Mucosa of descending colon (tissue), 3 donors: Measurements from ENCODE around the gene ESYT2. TPM values are rescaled to one million over a fixed set of nuclear protein-coding genes. Genes with fewer than 3 reads are reported as not detected.

Experiments used
- ATAC-seq: fragments of 200-7000 bp; cut with Tn5 transposase; one replicate; pipeline ENCODE4 v1.9.1; 2020; ENCODE audit warnings: mild to moderate bottlenecking, moderate library complexity
- DNase-seq, 3 donors: peaks; one replicate each; pipeline ENCODE4 v3.0.0-alpha.2; 2020
- H3K36me3 ChIP-seq: fragments of 200-600 bp; one replicate; pipeline ENCODE4 v1.8.0; 2021; ENCODE audit warnings: low read depth, mild to moderate bottlenecking
- H3K4me1 ChIP-seq: fragments of 200-600 bp; one replicate; pipeline ENCODE4 v1.8.0; 2021; ENCODE audit warnings: low read depth, mild to moderate bottlenecking
- H3K4me3 ChIP-seq: fragments of 200-600 bp; one replicate; pipeline ENCODE4 v1.8.0; 2021; ENCODE audit warnings: mild to moderate bottlenecking
- H3K9me3 ChIP-seq: fragments of 200-600 bp; one replicate; pipeline ENCODE4 v1.8.0; 2021; ENCODE audit warnings: mild to moderate bottlenecking
- CTCF ChIP-seq: fragments of 200-600 bp; IDR thresholded peaks from one replicate; pipeline ENCODE4 v1.8.0; 2022; ENCODE audit warnings: antibody characterized with exemption, mild to moderate bottlenecking
- intact Hi-C, 2 donors: fragments of 100-400 bp; cut with DNase I in 1 of 2; cut with micrococcal nuclease in 1 of 2; formaldehyde crosslinking; loops; one replicate each; pipeline versions ENCODE4 v1.11.0 to v1.11.1; 2022; cut with DNase I, micrococcal nuclease
- total RNA-seq, 3 donors: library from RNA; stranded (reverse); fragmentation: NEBNext Ultra II Directional in 2 of 3; extraction: Animal tissue kit (Norgen Biotek cat#: 25700) in 2 of 3; gene quantifications; one replicate each; pipeline versions ENCODE4 v1.2.1 to v1.2.4, GENCODE V29; 2021 to 2023
- donor health status: DM: no; HTN: no; CAD: no; lungs with moderate emphysema.
- donor health status: DM: no; HTN: no; CAD: no.
- donor health status: DM: no; HTN: yes; CAD: no.

Gene ESYT2
- total RNA-seq, 3 donors from 2014 or later: 66.8 to 89.3 (median 69.0) TPM

GRCh38 chr7:158725506-158725800 lies 103.9 kb downstream of the ESYT2 start:
- DNase-seq (no peak), ATAC-seq (no peak)
- intact Hi-C loops: no loop called here

DNA sequence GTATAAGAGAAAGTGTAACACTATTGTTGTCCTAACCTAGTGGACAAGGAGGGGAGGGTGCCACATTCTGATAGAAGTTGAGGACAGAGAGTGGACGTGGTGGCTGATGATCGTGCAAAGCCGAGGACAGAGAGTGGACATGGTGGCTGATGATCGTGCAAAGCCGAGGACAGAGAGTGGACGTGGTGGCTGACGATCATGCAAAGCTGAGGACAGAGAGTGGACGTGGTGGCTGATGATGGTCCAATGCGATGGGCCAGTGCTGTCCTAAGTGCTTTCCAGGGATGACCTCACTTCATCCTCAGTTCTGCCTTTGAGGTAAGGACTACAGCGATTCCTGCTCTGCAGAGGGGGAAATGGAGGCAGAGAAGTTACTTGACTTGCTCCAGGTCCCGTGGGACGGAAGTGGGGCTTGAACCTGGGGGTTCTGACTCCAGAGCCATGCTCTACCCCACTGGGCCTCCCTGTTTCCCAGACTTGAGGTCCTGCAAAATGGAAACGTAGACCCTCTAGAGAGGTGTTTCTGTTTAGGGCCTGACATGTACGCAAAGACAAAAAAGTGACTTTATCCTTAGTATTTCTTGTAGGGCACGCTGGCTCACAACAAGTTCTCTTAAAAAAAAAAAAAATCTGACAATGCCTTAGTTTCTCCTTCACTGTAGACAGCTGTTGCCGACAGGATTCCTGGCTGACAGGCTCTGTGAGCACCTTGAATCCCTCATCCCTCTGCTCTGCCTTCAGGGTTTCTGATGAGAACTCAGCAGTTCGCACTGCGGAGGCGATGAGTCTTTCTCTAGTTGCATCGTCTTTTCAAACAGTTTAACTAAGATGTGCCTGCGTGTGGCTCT lies 104.4 kb downstream of the ESYT2 start:
- no peaks in the 10 kb centered on the region for H3K4me1 ChIP-seq
- intact Hi-C loops: no loop called here
- no peak for ATAC-seq
- H3K9me3 ChIP-seq: no peaks in the 10 kb centered on the region
- H3K4me3 ChIP-seq: no peak overlapping the region
- no peak for TF ChIP-seq CTCF
- no peaks in the 10 kb centered on the region for H3K36me3 ChIP-seq
- DNase-seq: no peak

More at GRCh38 chr7:158725506-158725800, 103.9 kb downstream of the ESYT2 start:
- H3K4me3 ChIP-seq: no peak overlapping the region
- no peaks in the 10 kb centered on the region for H3K4me1 ChIP-seq
- H3K9me3 ChIP-seq: no peaks in the 10 kb centered on the region
- TF ChIP-seq CTCF: no peak
- H3K36me3 ChIP-seq: no peaks in the 10 kb centered on the region

DNA sequence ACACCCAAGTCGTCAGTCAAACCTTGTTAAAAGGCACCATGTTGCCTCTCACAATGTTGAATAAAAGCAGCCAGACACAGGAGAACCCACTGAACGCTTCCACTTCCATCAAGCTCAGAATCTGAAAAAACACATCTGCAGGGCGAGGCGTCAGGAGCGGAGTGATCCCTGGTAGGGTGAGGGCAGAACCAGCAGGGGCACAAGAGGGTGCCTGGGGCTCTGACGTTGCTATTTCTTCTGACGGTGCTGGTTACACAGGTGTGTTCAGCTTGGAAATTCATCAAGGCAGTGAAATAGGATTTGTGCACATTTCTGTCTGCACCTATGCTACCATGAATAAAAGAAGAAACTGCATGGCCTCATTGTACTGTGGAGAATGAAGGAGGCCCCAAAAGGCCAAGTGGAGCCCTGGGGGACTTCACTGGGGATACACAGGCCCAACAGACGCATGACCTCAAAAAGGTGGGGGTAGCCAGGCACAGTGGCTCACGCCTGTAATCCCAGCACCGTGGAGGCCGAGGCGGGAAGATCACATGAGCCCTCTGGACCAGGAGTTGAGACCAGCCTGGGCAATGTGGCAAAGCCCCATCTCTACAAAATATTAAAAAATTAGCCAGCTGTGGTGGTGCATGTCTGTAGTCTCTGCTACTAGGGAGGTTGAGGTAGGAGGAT lies 105.5 kb downstream of the ESYT2 start:
- ATAC-seq: no peak
- no peak for TF ChIP-seq CTCF
- H3K9me3 ChIP-seq: no peaks in the 10 kb centered on the region
- DNase-seq: no peak
- no peaks in the 10 kb centered on the region for H3K36me3 ChIP-seq
- no peaks in the 10 kb centered on the region for H3K4me1 ChIP-seq
- intact Hi-C loops: no loop called here
- no peak overlapping the region for H3K4me3 ChIP-seq

DNA sequence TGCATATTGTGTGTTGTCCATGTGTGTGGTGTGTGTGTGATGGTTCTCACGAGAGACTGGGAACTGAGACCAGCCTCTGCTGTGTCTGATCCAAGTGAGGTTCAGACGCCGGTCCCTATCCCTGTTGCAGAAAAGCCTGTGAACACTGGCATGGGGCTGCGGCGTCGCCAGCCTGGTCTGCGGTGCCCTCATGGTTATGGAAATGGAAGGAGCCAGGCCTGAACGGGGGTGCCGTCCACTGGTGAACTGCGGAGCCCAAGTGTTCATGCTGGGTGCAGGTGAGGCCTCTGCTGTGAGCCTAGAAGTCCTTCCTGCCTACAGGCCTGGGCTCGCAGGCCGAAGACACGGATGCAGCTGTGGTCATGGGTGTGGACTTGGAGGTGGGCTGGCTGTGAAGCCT lies 106.0 kb downstream of the ESYT2 start:
- no peaks in the 10 kb centered on the region for H3K36me3 ChIP-seq
- no peaks in the 10 kb centered on the region for H3K4me1 ChIP-seq
- no peak for ATAC-seq
- DNase-seq: no peak
- H3K9me3 ChIP-seq: no peaks in the 10 kb centered on the region
- H3K4me3 ChIP-seq: no peak overlapping the region
- intact Hi-C loops: no loop called here
- no peak for TF ChIP-seq CTCF

DNA sequence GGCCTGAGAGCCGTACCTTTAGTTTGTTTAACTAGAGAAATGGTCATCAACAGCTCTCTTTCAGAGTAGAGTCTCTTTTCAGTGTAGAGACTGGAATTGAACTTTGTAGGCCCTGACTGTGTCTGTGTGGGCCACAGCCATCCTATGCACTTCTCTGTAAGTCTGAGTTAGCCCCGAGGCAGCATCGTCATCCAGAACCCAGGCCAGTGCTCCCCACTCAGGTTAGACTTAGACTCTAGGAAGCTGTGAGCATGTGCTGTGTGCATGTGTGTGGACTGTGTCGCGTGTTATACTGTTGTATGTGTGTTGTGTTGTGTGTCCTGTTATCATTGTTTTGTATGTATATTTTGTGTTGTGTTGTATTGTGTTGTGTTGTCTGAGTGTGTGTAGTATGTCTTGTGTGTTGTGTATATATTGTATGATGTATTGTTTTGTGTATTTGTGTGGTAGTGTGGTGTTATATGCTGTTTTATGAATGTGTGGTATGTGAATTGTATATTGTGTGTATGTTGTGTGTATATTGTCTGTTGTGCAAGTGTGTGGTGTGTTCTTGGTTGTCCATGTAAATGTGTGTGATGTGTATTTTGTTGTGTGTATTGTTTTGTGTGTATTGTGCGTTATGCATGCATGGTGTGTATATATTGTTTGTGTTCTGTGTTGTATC lies 106.6 kb downstream of the ESYT2 start:
- no peaks in the 10 kb centered on the region for H3K36me3 ChIP-seq
- no peak overlapping the region for H3K4me3 ChIP-seq
- DNase-seq: no peak
- no peaks in the 10 kb centered on the region for H3K4me1 ChIP-seq
- intact Hi-C loops: no loop called here
- no peak for TF ChIP-seq CTCF
- ATAC-seq: no peak
- H3K9me3 ChIP-seq: no peaks in the 10 kb centered on the region
